K562 (cell line): ENCODE data around the gene GRIPAP1. TPM values are rescaled to one million over a fixed set of nuclear protein-coding genes. Genes with fewer than 3 reads are reported as not detected.

Experiments
- ADNP ChIP-seq: fragments of 200-800 bp; sonication (Bioruptor generic); IDR thresholded peaks from 2 replicates; pipeline ENCODE4 v1.6.1; 2016; ENCODE audit warnings: missing genetic modification characterization, missing compliant biosample characterization
- CBX2 ChIP-seq: fragments of 200-600 bp; sonication (generic); IDR thresholded peaks from one replicate; pipeline ENCODE4 v1.6.1; 2012; ENCODE audit warnings: mild to moderate bottlenecking, low read length, inconsistent platforms; ENCODE audit not compliant: insufficient read depth, poor library complexity, severe bottlenecking
- CXXC5 ChIP-seq: fragments of 250-450 bp; sonication (Bioruptor Pico); IDR thresholded peaks from 2 replicates; pipeline ENCODE4 v1.8.0; 2022; ENCODE audit warnings: inconsistent platforms, mild to moderate bottlenecking, moderate library complexity
- FOXA3 ChIP-seq, 2 experiments: fragments of 450-650 bp in 1 of 2; sonication (generic) in 1 of 2; formaldehyde crosslinking; IDR thresholded peaks in 1 of 2; conservative IDR thresholded peaks in 1 of 2; 2 replicates each; pipeline versions ENCODE4 v1.4.0 to v1.8.0; 2020 to 2022; ENCODE audit warnings: mild to moderate bottlenecking in 2 of 2, missing genetic modification reagents in 1 of 2
- HDAC2 ChIP-seq: fragments of 450-650 bp; IDR thresholded peaks from 2 replicates; pipeline ENCODE4 v1.6.1; 2016; ENCODE audit warnings: mild to moderate bottlenecking
- HEY1 ChIP-seq: fragments of 250-450 bp; sonication (Bioruptor Pico); IDR thresholded peaks from 2 replicates; pipeline ENCODE4 v1.5.0; 2020; ENCODE audit warnings: mild to moderate bottlenecking, moderate library complexity, borderline replicate concordance
- ILK ChIP-seq: fragments of 450-650 bp; IDR thresholded peaks from 2 replicates; pipeline ENCODE4 v1.6.1; 2016; ENCODE audit warnings: missing genetic modification characterization, low read depth, mild to moderate bottlenecking, missing compliant biosample characterization, moderate library complexity, borderline replicate concordance
- MAFG ChIP-seq: fragments of 450-650 bp; conservative IDR thresholded peaks from 2 replicates; pipeline ENCODE4 v1.6.1; 2016; ENCODE audit warnings: missing genetic modification characterization, missing compliant biosample characterization
- MED1 ChIP-seq: sonication (generic); formaldehyde crosslinking; IDR thresholded peaks from 2 replicates; pipeline ENCODE4 v1.8.1; 2023; ENCODE audit warnings: missing genetic modification reagents, borderline replicate concordance
- MTA1 ChIP-seq: fragments of 450-650 bp; IDR thresholded peaks from 2 replicates; pipeline ENCODE4 v1.6.1; 2017; ENCODE audit warnings: borderline replicate concordance
- NFATC3 ChIP-seq: fragments of 450-650 bp; IDR thresholded peaks from 2 replicates; pipeline ENCODE4 v1.6.1; 2017; ENCODE audit warnings: mild to moderate bottlenecking
- PTRF ChIP-seq: fragments of 450-650 bp; IDR thresholded peaks from 2 replicates; pipeline ENCODE4 v1.6.1; 2016; ENCODE audit warnings: mild to moderate bottlenecking, missing genetic modification characterization, missing compliant biosample characterization
- RAD51 ChIP-seq: fragments of 450-650 bp; IDR thresholded peaks from 2 replicates; pipeline ENCODE4 v1.7.1; 2016; ENCODE audit warnings: low read depth, mild to moderate bottlenecking, borderline replicate concordance
- SIX5 ChIP-seq, 2 experiments: IDR thresholded peaks; 2 replicates each; pipeline ENCODE4 v1.6.1; 2011; ENCODE audit warnings: low read length in 2 of 2, borderline replicate concordance in 1 of 2, low read depth in 1 of 2, mild to moderate bottlenecking in 1 of 2, moderate library complexity in 1 of 2; ENCODE audit not compliant: insufficient read depth in 1 of 2
- TAF1 ChIP-seq: IDR thresholded peaks from 2 replicates; pipeline ENCODE4 v1.6.1; 2011; ENCODE audit warnings: mild to moderate bottlenecking, low read length, moderate library complexity; ENCODE audit not compliant: insufficient read depth, control insufficient read depth, severe bottlenecking; ENCODE audit errors: extremely low read depth
- TARDBP ChIP-seq: fragments of 450-650 bp; IDR thresholded peaks from 2 replicates; pipeline ENCODE4 v1.6.1; 2016
- TEAD4 ChIP-seq, 2 experiments: sonication (generic) in 1 of 2; formaldehyde crosslinking in 1 of 2; IDR thresholded peaks; 2 replicates each; pipeline versions ENCODE4 v1.6.1 to v1.8.0; 2012 to 2022; ENCODE audit warnings: borderline replicate concordance in 1 of 2, inconsistent platforms in 1 of 2, low read length in 1 of 2, mild to moderate bottlenecking in 1 of 2, missing genetic modification reagents in 1 of 2
- XRCC4 ChIP-seq: IDR thresholded peaks from one replicate; pipeline ENCODE4 v1.6.1; 2011; ENCODE audit not compliant: insufficient read depth, insufficient read length; ENCODE audit errors: extremely low read depth
- ZNF121 ChIP-seq: sonication (generic); formaldehyde crosslinking; conservative IDR thresholded peaks from 2 replicates; pipeline ENCODE4 v1.8.0; 2022; ENCODE audit warnings: missing genetic modification reagents
- ZNF124 ChIP-seq: sonication (generic); formaldehyde crosslinking; IDR thresholded peaks from 2 replicates; pipeline ENCODE4 v1.8.1; 2022; ENCODE audit warnings: missing genetic modification reagents
- ZNF174 ChIP-seq: fragments of 250-450 bp; sonication (Bioruptor Pico); IDR thresholded peaks from 2 replicates; pipeline ENCODE4 v1.4.0; 2020; ENCODE audit warnings: mild to moderate bottlenecking
- ZNF282 ChIP-seq: sonication (generic); formaldehyde crosslinking; IDR thresholded peaks from 2 replicates; pipeline ENCODE4 v1.8.1; 2023; ENCODE audit warnings: missing genetic modification reagents
- ZNF740 ChIP-seq, 3 experiments: fragments of 200-800 bp in 1 of 3; sonication (Bioruptor generic) in 1 of 3; sonication (generic) in 1 of 3; formaldehyde crosslinking in 1 of 3; IDR thresholded peaks; 2 replicates each; pipeline versions ENCODE4 v1.6.1 to v1.8.0; 2016 to 2022; ENCODE audit warnings: mild to moderate bottlenecking in 2 of 3, missing compliant biosample characterization in 2 of 3, missing genetic modification characterization in 2 of 3, missing genetic modification reagents in 1 of 3
- ZSCAN29 ChIP-seq: fragments of 450-650 bp; IDR thresholded peaks from 2 replicates; pipeline ENCODE4 v1.6.1; 2017
- ZSCAN32 ChIP-seq: fragments of 450-650 bp; formaldehyde crosslinking; IDR thresholded peaks from 2 replicates; pipeline ENCODE4 v1.4.0; 2020; ENCODE audit warnings: mild to moderate bottlenecking, moderate library complexity
- polyA plus RNA-seq, 8 experiments: library from polyadenylated mRNA; depleted of rRNA in 4 of 8; stranded (reverse) in 5 of 8; unstranded in 3 of 8; fragments of >200 nt; fragmentation: Nextera tagmentation in 2 of 8; fragmentation: Illumina TruSeq in 1 of 8; extraction: Ambion mirVana in 2 of 8; extraction: Trizol in 1 of 8; gene quantifications; 2 replicates each; pipeline versions ENCODE4 v1.2.1 to v1.2.3, GENCODE V29; 2011 to 2014; ENCODE audit warnings: inconsistent platforms in 1 of 8, missing spikeins in 1 of 8
- total RNA-seq, 7 experiments: library from RNA; depleted of rRNA in 6 of 7; stranded (reverse); fragments of >200 nt in 6 of 7; fragmentation: Illumina TruSeq in 2 of 7; extraction: Trizol in 2 of 7; gene quantifications; 2 replicates each; pipeline versions ENCODE4 v1.2.1 to v1.2.3, GENCODE V29; 2011 to 2021; ENCODE audit warnings: low replicate concordance in 1 of 7
- TF ChIP-seq, protein P1 (sequence below): sonication (generic); formaldehyde crosslinking; IDR thresholded peaks from 2 replicates; pipeline ENCODE4 v1.8.1; 2023; ENCODE audit warnings: mild to moderate bottlenecking, missing genetic modification reagents

GRIPAP1 gene
- total and polyA plus RNA-seq, 9 of the 15 experiments (the other 6 are each of a cell fraction or from before 2014, with no cell fraction given), result 4.1 to 41.6 (median 24.0) TPM

- TF ChIP-seq SIX5 (IDR thresholded peaks at IDR 0.05; ENCODE audit: borderline replicate concordance in 1 of 2, insufficient read depth in 1 of 2, low read depth in 1 of 2, low read length in 2 of 2), result 0 out of 4 replicates have a peak, but pooled peaks of 1 of the 2 experiments have one; percentile 11
- TF ChIP-seq PTRF, result no peak
- no peak for TF ChIP-seq MAFG (tag)
- TF ChIP-seq CBX2, result no peak
- TF ChIP-seq TARDBP, result peak; percentile 49; the same call in 1 of the 2 replicates
- TF ChIP-seq ZNF121 (CRISPR knock-in tag), result no peak
- no peak for TF ChIP-seq ADNP (tag)
- no peak for TF ChIP-seq HEY1 (CRISPR knock-in tag)
- TF ChIP-seq MTA1, result no peak; the same call in 1 of the 2 replicates
- TF ChIP-seq RAD51, result no peak
- TF ChIP-seq TEAD4 (IDR thresholded peaks at IDR 0.05; ENCODE audit: low read length), result no peak
- no peak for TF ChIP-seq TEAD4 (CRISPR knock-in tag; IDR thresholded peaks at IDR 0.05; ENCODE audit: borderline replicate concordance)
- TF ChIP-seq NFATC3, result no peak
- TF ChIP-seq, protein P1, sequence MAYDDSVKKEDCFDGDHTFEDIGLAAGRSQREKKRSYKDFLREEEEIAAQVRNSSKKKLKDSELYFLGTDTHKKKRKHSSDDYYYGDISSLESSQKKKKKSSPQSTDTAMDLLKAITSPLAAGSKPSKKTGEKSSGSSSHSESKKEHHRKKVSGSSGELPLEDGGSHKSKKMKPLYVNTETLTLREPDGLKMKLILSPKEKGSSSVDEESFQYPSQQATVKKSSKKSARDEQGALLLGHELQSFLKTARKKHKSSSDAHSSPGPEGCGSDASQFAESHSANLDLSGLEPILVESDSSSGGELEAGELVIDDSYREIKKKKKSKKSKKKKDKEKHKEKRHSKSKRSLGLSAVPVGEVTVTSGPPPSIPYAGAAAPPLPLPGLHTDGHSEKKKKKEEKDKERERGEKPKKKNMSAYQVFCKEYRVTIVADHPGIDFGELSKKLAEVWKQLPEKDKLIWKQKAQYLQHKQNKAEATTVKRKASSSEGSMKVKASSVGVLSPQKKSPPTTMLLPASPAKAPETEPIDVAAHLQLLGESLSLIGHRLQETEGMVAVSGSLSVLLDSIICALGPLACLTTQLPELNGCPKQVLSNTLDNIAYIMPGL, result no peak
- no peak for TF ChIP-seq HDAC2
- peak; percentile 84 for TF ChIP-seq CXXC5
- TF ChIP-seq FOXA3 (CRISPR knock-in tag; conservative IDR thresholded peaks at IDR 0.05 in 1 of 2, IDR thresholded peaks at IDR 0.05 in 1 of 2), result no peak
- no peak for TF ChIP-seq ZNF124 (CRISPR knock-in tag)
- TF ChIP-seq ZSCAN29, result no peak
- TF ChIP-seq ZNF174 (CRISPR knock-in tag), result no peak
- TF ChIP-seq XRCC4, result no peak
- TF ChIP-seq TAF1, result peak; percentile 63
- TF ChIP-seq ZSCAN32, result no peak
- TF ChIP-seq ZNF282 (CRISPR knock-in tag), result no peak
- TF ChIP-seq ILK (tag), result no peak
- TF ChIP-seq ZNF740 (CRISPR knock-in tag; IDR thresholded peaks at IDR 0.05), result no peak
- TF ChIP-seq ZNF740 (tag; IDR thresholded peaks at IDR 0.05), result no peak
- TF ChIP-seq MED1 (CRISPR knock-in tag), result no peak
These were observed 44.0 kb downstream of the GRIPAP1 start (continued) for GRCh38 chrX:48957827-48958634.
